NCI-H524 (cell line): ENCODE measurements around the gene TRAF2.

Experiments
- DNase-seq, 2 experiments: peaks; one replicate each; lab custom pipeline; 2025; lab: John Stamatoyannopoulos, UW

Gene TRAF2

DNA sequence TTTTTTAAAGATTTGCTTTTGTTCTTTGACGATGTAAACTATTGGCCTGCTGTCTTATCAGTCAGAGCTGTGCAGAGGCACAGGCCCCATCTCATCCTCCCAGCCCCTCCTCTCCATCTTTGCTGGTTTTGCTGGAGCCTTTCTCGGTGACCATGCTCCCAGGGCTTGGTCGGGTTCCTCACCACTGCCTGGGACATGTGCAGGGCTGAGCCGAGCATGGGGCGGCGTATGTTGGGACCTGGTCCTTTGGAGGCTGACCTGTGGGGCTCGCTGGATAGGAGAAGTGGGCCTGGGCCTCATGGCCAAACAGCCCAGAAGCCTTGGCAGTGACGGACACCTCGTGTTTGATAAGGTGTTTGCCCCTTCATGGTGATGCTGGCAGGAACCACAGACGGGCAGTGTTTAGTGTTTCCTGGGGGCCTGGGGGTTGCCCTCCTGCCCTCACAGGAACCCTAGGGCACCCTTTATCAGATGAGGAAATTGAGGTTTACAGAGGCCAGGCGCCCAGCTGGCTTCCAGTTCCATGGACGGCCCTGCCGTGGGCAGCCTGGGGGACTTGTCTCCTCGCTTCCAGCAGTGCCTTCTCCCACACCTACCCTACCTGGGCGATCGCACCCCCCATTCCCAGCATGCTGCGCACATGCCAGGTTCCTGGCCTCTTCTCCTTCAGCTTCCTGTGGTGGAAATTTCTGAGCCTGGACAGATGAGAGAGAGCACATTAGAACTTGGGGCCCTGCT is 27.6 kb downstream of the TRAF2 start:
- no peak for DNase-seq

DNA sequence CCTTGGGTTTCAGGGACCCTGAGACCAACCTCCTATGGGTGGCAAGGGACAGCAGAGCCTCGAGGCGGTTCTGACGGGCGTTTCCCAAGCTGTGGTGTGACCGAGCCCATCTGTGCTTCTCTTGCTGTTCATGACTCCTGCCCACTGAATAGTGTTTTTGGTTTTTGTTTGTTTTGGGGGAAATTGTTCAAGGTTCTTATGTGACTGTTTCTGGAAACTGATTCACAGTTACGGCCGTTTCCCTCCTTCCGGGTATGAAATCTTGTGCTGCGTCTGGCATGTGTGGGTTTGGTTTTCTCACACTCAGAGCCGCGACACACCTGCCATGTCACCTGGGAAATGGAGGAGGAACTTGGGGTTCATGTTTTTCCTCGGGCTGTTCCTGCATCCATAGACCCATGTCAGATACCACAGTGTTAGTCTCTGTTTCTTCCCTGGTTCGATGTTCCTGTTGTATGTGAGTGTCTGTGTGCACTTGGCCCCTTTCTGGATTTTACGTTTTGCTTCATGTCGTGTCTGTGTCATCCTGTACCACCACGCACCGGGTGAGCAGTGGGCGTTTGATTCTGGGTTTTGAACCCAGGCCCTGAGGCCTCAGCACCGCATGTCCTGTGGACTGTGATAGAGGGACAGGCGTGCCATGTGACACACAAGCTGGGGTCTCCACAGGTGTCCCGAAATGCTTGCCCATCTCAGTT is 29.5 kb downstream of the TRAF2 start:
- no peak for DNase-seq

DNA sequence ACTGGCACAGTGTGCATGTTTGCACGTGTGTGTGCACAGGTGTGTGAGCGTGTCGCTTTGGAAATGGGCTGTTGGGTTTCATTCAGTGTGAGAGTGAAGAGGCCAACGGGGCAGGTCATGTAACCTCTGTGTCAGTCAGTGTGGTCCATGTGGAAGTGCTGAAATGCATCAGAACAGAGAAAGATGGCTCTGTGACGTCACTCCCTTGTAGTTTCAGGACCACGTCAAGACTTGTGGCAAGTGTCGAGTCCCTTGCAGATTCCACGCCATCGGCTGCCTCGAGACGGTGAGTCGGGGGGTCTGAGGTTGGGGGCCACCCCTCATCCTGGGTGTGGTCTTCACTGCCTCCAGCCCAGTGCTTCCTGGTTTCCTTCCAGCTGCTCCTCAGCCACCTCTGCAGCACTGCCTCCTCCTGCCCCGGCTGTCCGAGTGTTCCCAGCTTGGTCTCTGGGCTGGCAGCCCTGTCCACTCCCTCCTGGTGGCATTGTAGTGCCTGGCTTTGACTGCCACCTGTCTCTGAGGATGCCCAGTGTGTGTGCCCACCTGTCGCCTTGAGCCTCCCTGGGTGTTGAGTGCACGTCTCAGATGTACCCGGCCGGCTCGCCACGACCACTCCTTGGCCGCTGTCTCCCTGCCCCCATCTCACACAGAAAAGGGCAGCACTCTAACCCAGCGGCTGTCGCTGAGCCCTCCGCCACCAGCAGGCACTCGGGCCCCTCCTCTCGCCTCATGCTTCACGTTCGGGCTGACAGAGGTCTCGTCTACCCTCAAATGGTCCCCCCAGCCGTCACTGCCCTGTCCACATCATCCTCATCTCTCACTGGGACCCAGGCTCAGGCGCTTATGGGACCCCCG is 30.2 kb downstream of the TRAF2 start:
- DNase-seq: no peak

DNA sequence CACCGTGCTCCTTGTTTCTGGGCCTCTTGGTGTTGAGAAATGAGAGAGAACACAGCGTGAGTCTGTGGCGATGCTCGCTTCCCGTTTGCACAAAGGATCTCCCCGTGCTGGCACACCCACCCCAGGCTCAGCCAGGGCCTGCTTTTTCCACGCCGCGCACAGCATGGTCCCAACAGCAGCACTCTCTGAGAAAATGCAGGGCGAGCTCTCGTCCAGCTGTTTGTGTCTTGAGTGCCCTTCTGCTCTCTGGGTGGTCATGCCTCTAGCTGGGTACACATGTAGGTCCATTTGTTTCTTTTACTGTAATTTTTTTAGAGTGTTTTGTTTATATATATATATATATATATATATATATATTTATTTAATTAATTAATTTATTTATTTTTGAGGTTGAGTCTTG is 31.6 kb downstream of the TRAF2 start:
- no peak for DNase-seq

DNA sequence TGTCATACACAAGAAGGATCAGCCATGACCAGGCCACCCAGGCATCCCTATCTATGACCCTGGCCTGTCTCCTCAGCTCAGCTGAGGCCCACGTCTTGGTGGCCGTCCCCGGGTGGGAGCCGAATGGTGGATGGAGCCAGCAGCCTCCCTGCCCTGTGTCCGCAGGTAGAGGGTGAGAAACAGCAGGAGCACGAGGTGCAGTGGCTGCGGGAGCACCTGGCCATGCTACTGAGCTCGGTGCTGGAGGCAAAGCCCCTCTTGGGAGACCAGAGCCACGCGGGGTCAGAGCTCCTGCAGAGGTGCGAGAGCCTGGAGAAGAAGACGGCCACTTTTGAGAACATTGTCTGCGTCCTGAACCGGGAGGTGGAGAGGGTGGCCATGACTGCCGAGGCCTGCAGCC is 33.8 kb downstream of the TRAF2 start:
- DNase-seq: no peak

DNA sequence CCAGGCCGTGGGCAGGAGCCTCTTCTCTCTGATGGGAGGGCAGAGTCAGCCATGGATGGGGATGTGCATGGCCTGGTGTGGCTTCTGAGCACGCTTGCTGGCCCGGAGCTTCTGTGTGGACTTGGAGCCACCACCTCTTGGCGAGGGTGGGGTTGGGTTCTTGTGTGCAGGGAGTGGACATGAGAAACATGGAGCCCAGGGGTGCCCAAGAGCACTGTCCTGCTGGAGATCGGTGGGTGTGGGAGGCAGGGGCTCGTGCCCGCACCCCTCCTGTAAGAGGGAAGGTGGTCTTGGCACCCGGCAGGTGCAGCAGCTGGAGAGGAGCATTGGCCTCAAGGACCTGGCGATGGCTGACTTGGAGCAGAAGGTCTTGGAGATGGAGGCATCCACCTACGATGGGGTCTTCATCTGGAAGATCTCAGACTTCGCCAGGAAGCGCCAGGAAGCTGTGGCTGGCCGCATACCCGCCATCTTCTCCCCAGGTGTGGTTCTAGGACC is 34.5 kb downstream of the TRAF2 start:
- DNase-seq: no peak

DNA sequence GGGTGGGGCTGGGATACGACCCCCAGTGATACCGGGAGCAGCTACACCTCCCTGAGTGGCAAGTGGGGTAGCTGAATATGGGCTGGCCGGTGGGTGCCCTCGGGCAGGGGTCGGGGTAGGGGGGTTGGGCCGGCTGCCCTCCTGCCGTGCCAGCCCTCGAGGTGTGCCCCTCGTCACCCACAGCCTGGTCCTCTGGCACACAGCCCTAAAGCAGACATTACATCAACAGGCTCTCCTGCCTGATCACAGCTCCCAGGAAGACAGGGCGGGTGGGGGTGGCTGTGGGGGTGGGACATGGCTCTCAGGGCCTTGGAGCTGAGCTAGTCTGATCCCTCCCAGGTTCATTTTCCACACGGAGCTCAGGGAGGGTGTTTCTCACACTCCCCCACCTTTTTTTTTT is 35.0 kb downstream of the TRAF2 start:
- no peak for DNase-seq

DNA sequence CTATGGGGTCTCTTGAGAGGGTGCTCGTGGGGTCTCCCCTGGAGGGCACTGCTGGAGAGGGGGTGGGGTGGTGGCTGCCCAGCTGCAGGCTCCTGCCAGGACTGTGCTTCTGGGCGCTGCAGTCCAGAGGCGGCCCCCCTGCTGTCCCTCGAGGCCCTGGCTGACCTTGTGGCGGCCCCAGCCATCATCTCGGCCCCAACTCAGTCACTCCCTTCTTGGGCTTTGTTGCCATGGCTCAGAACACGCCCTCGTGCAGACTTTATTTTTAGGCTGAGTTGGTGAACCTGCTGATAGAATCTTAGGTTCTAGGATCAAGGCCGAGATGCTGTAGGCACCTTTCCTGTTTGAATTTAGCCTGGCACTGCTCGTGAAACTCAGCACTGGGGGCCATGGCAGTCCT is 35.4 kb downstream of the TRAF2 start:
- DNase-seq: no peak

DNA sequence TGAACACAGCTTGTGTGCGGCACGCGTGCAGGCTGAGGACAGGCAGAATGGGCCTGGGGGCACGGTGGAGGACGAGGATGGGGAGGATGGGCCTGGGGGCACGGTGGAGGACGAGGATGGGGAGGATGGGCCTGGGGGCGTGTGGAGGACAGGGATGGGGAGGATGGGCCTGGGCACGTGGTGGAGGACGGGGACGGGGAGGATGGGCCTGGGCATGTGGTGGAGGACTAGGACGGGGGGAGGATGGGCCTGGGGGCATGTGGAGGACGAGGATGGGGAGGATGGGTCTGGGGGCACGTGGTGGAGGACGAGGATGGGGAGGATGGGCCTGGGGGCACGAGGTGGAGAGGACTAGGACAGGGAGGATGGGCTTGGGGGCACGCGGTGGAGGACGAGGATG is 36.2 kb downstream of the TRAF2 start:
- no peak for DNase-seq

DNA sequence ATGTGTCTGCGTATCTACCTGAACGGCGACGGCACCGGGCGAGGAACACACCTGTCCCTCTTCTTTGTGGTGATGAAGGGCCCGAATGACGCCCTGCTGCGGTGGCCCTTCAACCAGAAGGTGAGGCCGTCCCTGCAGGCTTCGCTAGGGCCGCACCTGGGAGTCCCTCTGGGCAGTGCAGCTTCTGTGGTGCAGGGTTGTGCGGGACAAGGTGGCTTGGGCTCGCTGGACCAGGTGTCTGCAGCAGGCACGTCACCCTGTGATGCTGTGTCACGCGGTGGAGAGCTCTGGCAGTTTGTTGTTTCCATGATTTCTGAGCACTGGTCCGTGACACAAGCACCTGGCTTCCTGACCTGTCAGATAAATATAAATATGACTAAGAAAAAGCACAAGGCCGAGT is 37.6 kb downstream of the TRAF2 start:
- DNase-seq: no peak

DNA sequence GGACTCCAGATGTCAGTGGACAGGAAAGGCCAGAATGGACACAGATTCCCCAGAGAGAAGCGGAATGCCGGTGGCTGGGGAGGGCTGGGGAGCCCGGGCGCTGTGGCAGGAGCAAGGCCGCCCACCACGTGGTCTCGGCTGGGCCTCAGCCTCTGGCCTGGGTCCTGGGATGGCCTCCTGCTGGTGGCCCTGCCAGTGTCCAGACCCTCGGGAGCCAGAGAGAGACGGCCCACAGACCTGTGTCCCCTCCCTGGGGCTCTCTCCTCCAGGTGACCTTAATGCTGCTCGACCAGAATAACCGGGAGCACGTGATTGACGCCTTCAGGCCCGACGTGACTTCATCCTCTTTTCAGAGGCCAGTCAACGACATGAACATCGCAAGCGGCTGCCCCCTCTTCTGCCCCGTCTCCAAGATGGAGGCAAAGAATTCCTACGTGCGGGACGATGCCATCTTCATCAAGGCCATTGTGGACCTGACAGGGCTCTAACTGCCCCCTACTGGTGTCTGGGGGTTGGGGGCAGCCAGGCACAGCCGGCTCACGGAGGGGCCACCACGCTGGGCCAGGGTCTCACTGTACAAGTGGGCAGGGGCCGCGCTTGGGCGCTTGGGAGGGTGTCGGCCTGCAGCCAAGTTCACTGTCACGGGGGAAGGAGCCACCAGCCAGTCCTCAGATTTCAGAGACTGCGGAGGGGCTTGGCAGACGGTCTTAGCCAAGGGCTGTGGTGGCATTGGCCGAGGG is 39.3 kb downstream of the TRAF2 start:
- DNase-seq: no peak

DNA sequence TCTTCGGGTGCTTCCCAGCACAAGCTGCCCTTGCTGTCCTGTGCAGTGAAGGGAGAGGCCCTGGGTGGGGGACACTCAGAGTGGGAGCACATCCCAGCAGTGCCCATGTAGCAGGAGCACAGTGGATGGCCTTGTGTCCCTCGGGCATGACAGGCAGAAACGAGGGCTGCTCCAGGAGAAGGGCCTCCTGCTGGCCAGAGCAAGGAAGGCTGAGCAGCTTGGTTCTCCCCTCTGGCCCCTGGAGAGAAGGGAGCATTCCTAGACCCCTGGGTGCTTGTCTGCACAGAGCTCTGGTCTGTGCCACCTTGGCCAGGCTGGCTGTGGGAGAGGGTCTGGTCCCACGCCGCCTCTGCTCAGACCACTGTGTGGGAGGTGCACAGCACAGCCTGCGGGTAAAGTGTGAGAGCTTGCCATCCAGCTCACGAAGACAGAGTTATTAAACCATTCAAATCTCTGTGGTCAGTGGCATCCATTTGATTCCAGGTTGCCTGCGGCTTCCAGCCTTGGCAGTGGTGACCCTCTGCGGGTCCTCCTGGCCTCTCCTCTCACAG is 39.9 kb downstream of the TRAF2 start:
- no peak for DNase-seq

DNA sequence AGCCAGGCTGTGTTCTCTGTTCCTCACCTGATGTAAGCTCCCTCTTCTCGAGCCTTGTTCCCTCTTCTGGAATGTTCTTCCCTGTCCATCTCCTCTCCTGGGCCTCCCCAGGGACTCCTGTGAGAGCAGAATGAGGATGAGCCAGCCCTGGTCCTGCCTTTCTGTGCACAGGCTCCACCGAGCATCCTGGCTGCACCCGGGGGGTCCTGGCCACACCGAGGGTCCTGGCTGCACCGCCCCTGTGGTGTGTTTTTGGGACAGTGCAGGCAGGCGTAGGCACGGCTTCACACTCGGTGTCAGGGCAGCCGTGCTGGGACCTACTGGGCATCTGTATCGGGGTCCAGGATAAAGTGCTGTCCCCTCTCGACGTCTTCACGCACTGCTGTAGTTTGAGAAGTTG is 40.4 kb downstream of the TRAF2 start:
- DNase-seq: no peak

DNA sequence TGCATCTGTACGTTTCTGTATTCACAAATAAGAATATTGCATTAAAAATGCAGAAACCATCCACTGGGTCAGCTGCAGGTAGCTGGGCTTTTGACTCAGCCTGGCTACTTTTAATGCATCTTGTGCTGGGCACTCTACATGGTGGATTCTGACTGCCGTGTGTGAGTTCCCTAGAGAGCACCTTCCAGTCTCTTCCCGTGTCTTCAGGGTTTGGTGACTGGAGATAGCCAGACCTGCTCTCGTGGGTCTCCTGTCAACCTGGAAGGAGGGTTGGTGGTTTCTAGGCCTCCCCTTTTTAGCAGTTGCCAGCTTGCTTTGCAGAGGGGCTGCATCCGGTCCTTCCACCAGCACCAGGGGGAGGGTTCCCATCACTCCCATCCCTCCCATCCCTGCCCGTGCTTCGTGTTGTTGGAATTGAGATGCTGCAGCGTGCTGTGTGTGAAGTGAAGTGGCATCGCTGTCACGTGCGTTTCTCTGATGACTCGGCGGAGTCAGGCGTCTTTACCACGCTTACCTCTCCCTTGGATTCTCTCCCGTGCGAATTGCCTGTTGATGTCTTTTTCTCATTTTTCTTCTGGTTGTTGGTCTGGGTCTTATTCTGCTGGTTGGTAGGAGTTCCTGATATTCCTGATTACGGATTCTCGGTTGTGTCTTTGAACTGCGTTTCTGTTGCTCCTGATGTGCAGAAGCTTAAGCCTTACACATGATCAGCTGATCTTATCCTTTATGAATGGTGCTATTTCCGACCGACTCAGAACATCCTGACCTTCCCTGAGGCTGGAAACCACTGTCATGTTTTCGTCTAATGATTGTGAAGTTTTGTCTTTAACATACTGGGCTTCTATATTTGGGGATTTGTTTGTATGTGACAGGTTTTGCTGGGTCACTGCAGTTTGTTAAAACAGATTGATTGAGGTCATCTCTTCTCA is 41.3 kb downstream of the TRAF2 start:
- DNase-seq: no peak

DNA sequence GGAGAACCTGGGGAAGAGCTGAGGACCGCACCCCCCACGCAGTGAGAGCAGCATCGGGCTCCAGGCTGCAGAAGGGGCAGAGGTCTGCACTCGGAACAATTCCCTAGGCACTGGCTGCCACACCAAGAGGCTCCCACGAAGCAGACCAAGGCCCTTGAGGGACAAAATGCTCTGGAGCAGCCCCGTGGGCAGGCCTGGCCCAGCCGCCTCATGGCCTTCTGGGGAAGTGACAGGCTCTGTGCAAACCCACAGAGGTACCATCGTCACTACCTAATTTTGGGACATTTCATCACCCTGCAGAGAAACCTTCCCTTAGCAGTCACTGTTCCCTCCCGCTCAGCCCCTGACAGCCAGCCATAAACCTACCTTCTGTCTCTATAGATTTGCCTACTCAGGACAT is 42.3 kb downstream of the TRAF2 start:
- no peak for DNase-seq

DNA sequence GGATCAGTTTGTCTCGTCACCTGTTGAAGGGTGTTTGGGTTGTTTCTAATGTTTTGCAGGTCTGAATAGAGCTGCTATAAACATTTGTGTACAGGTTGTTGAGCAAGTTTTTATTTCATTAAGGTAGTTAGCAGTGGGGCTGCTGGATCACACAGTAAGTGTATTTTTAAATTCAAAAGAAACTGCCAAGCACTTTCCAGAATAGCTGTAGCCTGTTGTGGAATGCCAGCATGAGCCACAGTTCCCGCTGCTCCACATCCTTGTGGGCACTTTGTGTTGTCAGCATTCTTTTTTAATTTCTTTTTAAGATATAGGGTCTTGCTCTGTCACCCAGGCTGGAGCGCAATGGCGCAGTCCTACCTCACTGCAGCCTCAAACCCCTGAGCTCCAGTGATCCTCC is 43.7 kb downstream of the TRAF2 start:
- no peak for DNase-seq

DNA sequence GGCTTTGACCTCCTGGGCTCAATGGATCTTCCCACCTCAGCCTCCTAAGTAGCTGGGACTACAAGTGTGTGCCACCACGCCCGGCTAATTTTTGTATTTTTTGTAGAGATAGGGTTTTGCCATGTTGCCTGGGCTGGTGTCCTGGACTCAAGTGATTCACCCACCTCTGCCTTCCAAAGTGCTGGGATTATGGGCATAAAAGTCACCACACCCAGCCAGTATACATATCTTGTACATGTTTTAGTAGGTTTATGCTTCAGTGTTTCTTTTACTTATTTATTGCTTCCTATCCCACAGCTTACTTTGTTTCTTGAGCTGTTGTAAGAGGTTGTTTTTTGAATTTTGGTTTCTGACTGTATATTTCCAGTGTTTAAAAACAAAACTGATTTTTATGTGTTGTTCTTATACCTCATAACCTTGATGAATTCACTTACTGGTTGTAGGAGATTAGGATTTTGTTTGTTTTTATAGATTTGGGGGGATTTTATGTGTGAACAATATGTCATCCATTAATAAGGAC is 45.4 kb downstream of the TRAF2 start:
- no peak for DNase-seq

DNA sequence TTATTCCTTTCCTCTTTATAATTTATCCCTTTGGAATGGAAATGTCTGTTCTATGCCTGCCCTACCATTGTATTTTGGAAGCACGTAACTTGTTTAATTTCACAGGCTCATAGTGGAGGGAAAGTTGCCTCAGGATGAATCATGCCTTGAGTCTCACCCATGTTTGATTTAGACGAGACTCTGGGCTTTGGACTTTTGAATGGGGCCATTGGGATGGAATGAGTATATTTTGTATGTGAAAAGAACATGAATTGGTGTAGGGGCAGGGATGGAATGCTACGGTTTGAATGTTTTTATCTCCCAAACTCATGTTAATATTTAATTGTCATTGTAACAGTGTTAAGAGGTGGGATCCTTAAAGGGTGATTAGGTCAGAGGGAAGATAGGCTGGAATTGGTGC is 48.0 kb downstream of the TRAF2 start:
- DNase-seq: no peak

DNA sequence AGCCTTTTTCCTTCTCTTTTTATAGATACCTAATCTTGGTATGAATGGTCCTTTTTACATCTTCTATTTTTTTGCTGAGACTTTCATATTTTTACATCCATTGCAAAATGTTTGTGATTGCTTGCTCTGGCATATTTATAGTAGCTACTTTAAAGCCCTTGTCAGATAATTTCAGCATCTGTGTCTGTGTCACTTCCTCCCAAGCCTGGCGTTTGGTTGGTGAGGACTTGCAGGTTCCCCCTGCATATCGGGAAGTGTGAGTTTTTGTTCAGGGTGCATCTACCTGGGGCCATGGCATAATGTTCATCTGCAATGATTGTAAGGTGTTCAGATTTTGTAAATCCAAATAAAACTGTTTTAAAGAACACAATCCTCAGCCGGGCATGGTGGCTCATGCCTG is 49.3 kb downstream of the TRAF2 start:
- DNase-seq: no peak

DNA sequence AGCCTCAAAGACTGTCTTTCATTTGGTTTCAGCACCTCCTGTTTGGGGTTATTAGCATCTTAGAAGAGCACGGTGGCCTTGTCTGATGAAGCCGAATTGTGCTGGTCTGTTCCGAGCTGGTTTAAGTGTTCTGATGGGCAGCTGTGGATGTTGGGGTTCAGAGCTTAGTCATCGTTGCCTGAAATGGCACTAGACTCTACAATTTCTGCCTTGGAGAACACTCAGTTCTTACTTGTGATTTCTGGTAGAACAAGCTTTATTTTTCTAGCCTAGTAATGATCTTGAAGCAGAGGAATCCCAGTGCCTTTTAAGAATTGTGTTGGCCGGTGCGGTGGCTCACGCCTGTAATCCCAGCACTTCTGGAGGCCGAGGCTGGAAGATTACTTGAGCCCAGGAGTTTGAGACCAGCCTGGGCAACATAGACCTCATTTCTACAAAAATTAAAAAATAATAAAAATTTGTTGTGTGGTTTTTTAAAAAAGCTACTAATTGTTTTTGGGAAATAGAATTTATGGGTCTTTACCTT is 50.4 kb downstream of the TRAF2 start:
- no peak for DNase-seq
